A673 (cell line): ENCODE measurements around the gene CYB561D2.

Source experiments
- CTCF ChIP-seq: fragments of 300-800, 200-600 bp; sonication (generic); conservative IDR thresholded peaks from 2 replicates; pipeline ENCODE4 v1.5.1; 2017; ENCODE audit warnings: low read depth, mild to moderate bottlenecking, antibody characterized with exemption, low read length, moderate library complexity, mixed read lengths
- EZH2 ChIP-seq: fragments of 200-600 bp; sonication (generic); IDR thresholded peaks from 2 replicates; pipeline ENCODE4 v1.6.1; 2017; ENCODE audit warnings: borderline replicate concordance, low read depth, mild to moderate bottlenecking, mixed read lengths, antibody characterized with exemption, low read length; ENCODE audit not compliant: poor library complexity, severe bottlenecking

- no peak for TF ChIP-seq EZH2
- no peak for TF ChIP-seq CTCF
Measured at GRCh38 chr3:50364573-50365079, 14.0 kb downstream of the CYB561D2 start.
